ENCODE data around the gene GALNT13. TPM values are rescaled to one million over a fixed set of nuclear protein-coding genes. Genes with fewer than 3 reads are reported as not detected.

Gene GALNT13
- total RNA-seq, 2 experiments from 2014 or later: 0.32 to 0.60 TPM

GRCh38 chr2:154307007-154307406, 435.3 kb downstream of the GALNT13 start:
- intact Hi-C loops (cut with micrococcal nuclease): no loop called here
- peaks cover 2% of the 10 kb centered on the region for H3K9me3 Mint-ChIP-seq
- no peaks in the 10 kb centered on the region for H3K27me3 Mint-ChIP-seq
- H3K4me3 Mint-ChIP-seq: no peak overlapping the region
- ChIA-PET POLR2A (no interaction called here), CTCF (no interaction called here)
- no peak overlapping the region for H3K27ac Mint-ChIP-seq
- no peaks in the 10 kb centered on the region for H3K4me1 Mint-ChIP-seq (ENCODE audit: low read depth)
- DNase-seq: no peak
- no peak for ATAC-seq
- H3K36me3 Mint-ChIP-seq (ENCODE audit: low read depth): no peaks in the 10 kb centered on the region
- TF ChIP-seq CTCF (IDR thresholded peaks at IDR 0.05): no peak

- DNase-seq: no peak
- Mint-ChIP-seq H3K27me3 (no peaks in the 10 kb centered on the region), H3K36me3 (ENCODE audit: low read depth) (no peaks in the 10 kb centered on the region), H3K4me3 (no peak overlapping the region), H3K27ac (no peak overlapping the region), H3K9me3 (peaks cover 1% of the 10 kb centered on the region), H3K4me1 (ENCODE audit: low read depth) (no peaks in the 10 kb centered on the region)
- intact Hi-C loops (cut with micrococcal nuclease): no loop called here
- no peak for ATAC-seq
- ChIA-PET CTCF (no interaction called here), POLR2A (no interaction called here)
- TF ChIP-seq CTCF (IDR thresholded peaks at IDR 0.05): no peak
Observed at GRCh38 chr2:154324601-154325000, 452.9 kb downstream of the GALNT13 start.

GRCh38 chr2:154329510-154329909, 457.8 kb downstream of the GALNT13 start:
- ChIA-PET CTCF (no interaction called here), POLR2A (interaction anchor here (0.9 kb wide), 1 partner anchor 13 kb away, joined by 3 read pairs; no protein-coding TSS in a partner anchor)
- no peaks in the 10 kb centered on the region for H3K36me3 Mint-ChIP-seq (ENCODE audit: low read depth)
- peaks cover 1% of the 10 kb centered on the region for H3K9me3 Mint-ChIP-seq
- H3K4me1 Mint-ChIP-seq (ENCODE audit: low read depth): no peaks in the 10 kb centered on the region
- no peak for TF ChIP-seq CTCF (IDR thresholded peaks at IDR 0.05)
- intact Hi-C loops (cut with micrococcal nuclease): no loop called here
- no peak overlapping the region for H3K27ac Mint-ChIP-seq
- ATAC-seq: no peak
- no peak for DNase-seq
- no peak overlapping the region for H3K4me3 Mint-ChIP-seq
- H3K27me3 Mint-ChIP-seq: no peaks in the 10 kb centered on the region

GRCh38 chr2:154331784-154332183, 460.1 kb downstream of the GALNT13 start:
- intact Hi-C loops (cut with micrococcal nuclease): no loop called here
- ATAC-seq (no peak), DNase-seq (no peak)
- Mint-ChIP-seq H3K9me3 (peaks cover 1% of the 10 kb centered on the region), H3K4me1 (ENCODE audit: low read depth) (no peaks in the 10 kb centered on the region), H3K4me3 (no peak overlapping the region), H3K27ac (no peak overlapping the region), H3K36me3 (ENCODE audit: low read depth) (no peaks in the 10 kb centered on the region), H3K27me3 (no peaks in the 10 kb centered on the region)
- ChIA-PET CTCF (no interaction called here), POLR2A (no interaction called here)
- TF ChIP-seq CTCF (IDR thresholded peaks at IDR 0.05): no peak

GRCh38 chr2:154336201-154336600, 464.5 kb downstream of the GALNT13 start:
- no peak overlapping the region for H3K4me3 Mint-ChIP-seq

More at GRCh38 chr2:154336201-154336600, 464.5 kb downstream of the GALNT13 start:
- H3K36me3 Mint-ChIP-seq (ENCODE audit: low read depth): no peaks in the 10 kb centered on the region
- no peaks in the 10 kb centered on the region for H3K4me1 Mint-ChIP-seq (ENCODE audit: low read depth)
- intact Hi-C loops (cut with micrococcal nuclease): no loop called here
- DNase-seq: no peak
- ChIA-PET POLR2A (no interaction called here), CTCF (no interaction called here)
- no peaks in the 10 kb centered on the region for H3K27me3 Mint-ChIP-seq
- H3K27ac Mint-ChIP-seq: no peak overlapping the region
- no peaks in the 10 kb centered on the region for H3K9me3 Mint-ChIP-seq
- no peak for ATAC-seq
- no peak for TF ChIP-seq CTCF (IDR thresholded peaks at IDR 0.05)
